HepG2 (cell line): ENCODE measurements around the gene ANKS4B. TPM values are rescaled to one million over a fixed set of nuclear protein-coding genes. Genes with fewer than 3 reads are reported as not detected.
A peak's percentile ranks its signal among the peaks of the same experiment; 100 is the strongest.

Experiments used
- ATAC-seq: fragments of 200-7000 bp; cut with Tn5 transposase; 3 replicates; pipeline ENCODE4 v1.9.1; 2020; ENCODE audit warnings: mild to moderate bottlenecking, moderate library complexity
- BruUV-seq: library from RNA; stranded (reverse); fragments of 400-500 nt; replicated peaks from 2 replicates; lab custom pipeline; 2021; lab: Mats Ljungman, UMichigan
- CTCF ChIA-PET: fragments of 300-600 bp; formaldehyde crosslinking; extraction: SDS; loops from one replicate; lab custom pipeline; 2021; ENCODE audit warnings: low total read pairs, inconsistent platforms, low intra/inter-chr PET ratio; lab: Yijun Ruan, JAX
- POLR2A ChIA-PET: fragments of 350-600 bp; sonication (Branson Sonifier 250); formaldehyde crosslinking; loops from one replicate; lab custom pipeline; 2020; ENCODE audit warnings: antibody characterized with exemption, inconsistent platforms; lab: Yijun Ruan, JAX
- DNase-seq: peaks from one replicate; pipeline ENCODE4 v3.0.0-alpha.2; 2015; ENCODE audit warnings: low spot score
- FAIRE-seq: peaks from 3 replicates; lab custom pipeline; 2011; peaks lifted over from hg19 to GRCh38; lab: Jason Lieb, UNC
- H2AFZ ChIP-seq: one replicate; pipeline ENCODE4 v1.6.1; 2011; ENCODE audit warnings: low read length, inconsistent platforms
- H3K27ac ChIP-seq: fragments of 300-600 bp; 3 replicates; pipeline ENCODE4 v1.8.0; 2011; ENCODE audit warnings: mixed run types, mild to moderate bottlenecking, mixed read lengths, low read length, inconsistent platforms; ENCODE audit not compliant: insufficient read depth; ENCODE audit errors: extremely low read length
- H3K27me3 ChIP-seq, 2 experiments: fragments of 200-600 bp in 1 of 2; 2 replicates in 1 of 2; 3 replicates in 1 of 2; pipeline versions ENCODE4 v1.6.0 to v1.8.0; 2011; ENCODE audit warnings: low read length in 2 of 2, mild to moderate bottlenecking in 2 of 2, moderate library complexity in 2 of 2, inconsistent platforms in 1 of 2; ENCODE audit not compliant: insufficient read depth in 2 of 2, control insufficient read depth in 1 of 2
- H3K36me3 ChIP-seq, 2 experiments: fragments of 200-600 bp in 1 of 2; replicated peaks in 1 of 2; 2 replicates in 1 of 2; 3 replicates in 1 of 2; pipeline versions ENCODE4 v1.5.1 to v1.8.0; 2011; ENCODE audit warnings: low read length in 2 of 2, inconsistent platforms in 1 of 2; ENCODE audit not compliant: insufficient read depth in 2 of 2, control insufficient read depth in 1 of 2
- H3K4me1 ChIP-seq: 2 replicates; pipeline ENCODE4 v1.5.1; 2012; ENCODE audit warnings: low read length, inconsistent platforms; ENCODE audit not compliant: insufficient read depth
- H3K4me2 ChIP-seq: 2 replicates; pipeline ENCODE4 v1.6.0; 2011; ENCODE audit warnings: low read depth, low read length, inconsistent platforms
- H3K4me3 ChIP-seq, 3 experiments: fragments of 200-600 bp in 1 of 3; sonication (generic), shearing (Covaris generic) in 1 of 3; replicated peaks in 1 of 3; 2 replicates each; pipeline ENCODE4 v1.5.1; 2011 to 2016; ENCODE audit warnings: low read length in 3 of 3, inconsistent platforms in 2 of 3, low read depth in 2 of 3, mild to moderate bottlenecking in 2 of 3, control low read depth in 1 of 3, mixed read lengths in 1 of 3; ENCODE audit not compliant: insufficient read depth in 1 of 3
- H3K79me2 ChIP-seq: one replicate; pipeline ENCODE4 v1.6.1; 2011; ENCODE audit warnings: low read length, inconsistent platforms; ENCODE audit not compliant: insufficient read depth
- H3K9ac ChIP-seq: 2 replicates; pipeline ENCODE4 v1.6.0; 2011; ENCODE audit warnings: mild to moderate bottlenecking, low read depth, low read length, inconsistent platforms; ENCODE audit not compliant: insufficient read depth
- H3K9me3 ChIP-seq: 2 replicates; pipeline ENCODE4 v1.5.1; 2012; ENCODE audit warnings: mild to moderate bottlenecking, low read length
- H4K20me1 ChIP-seq: 2 replicates; pipeline ENCODE4 v1.6.0; 2011; ENCODE audit warnings: inconsistent platforms, mild to moderate bottlenecking, low read length, moderate library complexity; ENCODE audit not compliant: insufficient read depth
- CERS6 ChIP-seq: sonication (generic); formaldehyde crosslinking; IDR thresholded peaks from 2 replicates; pipeline ENCODE4 v1.5.0; 2020; ENCODE audit warnings: missing genetic modification reagents
- GLI4 ChIP-seq: sonication (generic); formaldehyde crosslinking; IDR thresholded peaks from 2 replicates; pipeline ENCODE4 v1.5.1; 2020; ENCODE audit warnings: missing genetic modification reagents, mild to moderate bottlenecking, moderate library complexity, borderline replicate concordance
- HNF1A ChIP-seq, 2 experiments: sonication (generic) in 1 of 2; formaldehyde crosslinking in 1 of 2; IDR thresholded peaks; 2 replicates each; pipeline versions ENCODE4 v1.4.0 to v1.6.1; 2016 to 2020; ENCODE audit warnings: borderline replicate concordance in 1 of 2, low read depth in 1 of 2, mild to moderate bottlenecking in 1 of 2, missing genetic modification reagents in 1 of 2
- POLR2AphosphoS5 ChIP-seq: IDR thresholded peaks from 2 replicates; pipeline ENCODE4 v1.6.1; 2012; ENCODE audit warnings: low read depth, low read length
- TCF7L2 ChIP-seq: IDR thresholded peaks from 2 replicates; pipeline ENCODE4 v1.6.1; 2011; ENCODE audit warnings: mild to moderate bottlenecking, low read depth, low read length, moderate library complexity
- YEATS2 ChIP-seq: sonication (generic); formaldehyde crosslinking; IDR thresholded peaks from 2 replicates; pipeline ENCODE4 v1.4.0; 2020; ENCODE audit warnings: missing genetic modification reagents, borderline replicate concordance
- ZGPAT ChIP-seq: IDR thresholded peaks from 2 replicates; pipeline ENCODE4 v1.6.1; 2016; ENCODE audit warnings: mild to moderate bottlenecking
- ZNF318 ChIP-seq: sonication (generic); formaldehyde crosslinking; IDR thresholded peaks from 2 replicates; pipeline ENCODE4 v1.4.0; 2020; ENCODE audit warnings: mild to moderate bottlenecking, missing genetic modification reagents
- ZSCAN20 ChIP-seq: sonication (generic); formaldehyde crosslinking; IDR thresholded peaks from 2 replicates; pipeline ENCODE4 v1.4.0; 2020; ENCODE audit warnings: missing genetic modification reagents, mild to moderate bottlenecking, borderline replicate concordance
- WGBS: methylation state at CpG from one replicate; pipeline ENCODE4 v1.1.6; 2017; ENCODE audit warnings: low lambda C conversion rate; 5-methylcytosine and 5-hydroxymethylcytosine counted together
- in situ Hi-C: cut with HindIII; loops from 2 replicates; pipeline ENCODE4 v1.10.0; 2017; ENCODE audit warnings: low pct_unique_long_range_greater_than_20kb; ENCODE audit not compliant: extremely low pct_ligation_motif_present
- intact Hi-C: fragments of 100-400 bp; cut with micrococcal nuclease; formaldehyde crosslinking; loops from one replicate; pipeline ENCODE4 v1.10.0; 2022; ENCODE audit not compliant: unreplicated experiment
- polyA plus RNA-seq, 8 experiments: library from polyadenylated mRNA; depleted of rRNA in 3 of 8; stranded (reverse) in 7 of 8; unstranded in 1 of 8; fragments of >200 nt; fragmentation: Illumina TruSeq in 4 of 8; extraction: Trizol in 4 of 8; gene quantifications; 2 replicates each; pipeline versions ENCODE4 v1.2.1 to v1.2.3, GENCODE V29; 2011 to 2016; ENCODE audit warnings: low read depth in 4 of 8, missing spikeins in 1 of 8, mixed read lengths in 1 of 8; ENCODE audit not compliant: insufficient read depth in 1 of 8
- total RNA-seq, 5 experiments: library from RNA; depleted of rRNA; stranded (reverse); fragments of >200 nt; fragmentation: Illumina TruSeq; extraction: Trizol; gene quantifications; 2 replicates each; pipeline ENCODE4 v1.2.3, GENCODE V29; 2016; ENCODE audit warnings: low read depth in 1 of 5

The ANKS4B gene
- total and polyA plus RNA-seq, 2 of the 13 experiments (the other 11 are each of a cell fraction or from before 2014, with no cell fraction given) = 6.5 to 30.0 TPM

- POLR2A ChIA-PET = no interaction called here
- Histone ChIP-seq H3K4me3 (no peak overlapping the region), H3K9me3 (no peaks in the 10 kb centered on the region), H3K27me3 (no peaks in the 10 kb centered on the region), H2AFZ (no peak overlapping the region), H3K4me2 (no peak overlapping the region), H3K9ac (no peak overlapping the region), H3K36me3 (no peaks in the 10 kb centered on the region), H3K27ac (no peak overlapping the region), H4K20me1 (no peaks in the 10 kb centered on the region), H3K79me2 (no peaks in the 10 kb centered on the region), H3K4me1 (peaks cover 38% of the 10 kb centered on the region)
- WGBS = 85% methylated on average over 4 of the region's 4 CpGs
- FAIRE-seq (no peak), DNase-seq (no peak), ATAC-seq (no peak)
- in situ Hi-C loops (no loop called here), intact Hi-C loops (no loop called here)
- CTCF ChIA-PET = no interaction called here
- BruUV-seq = no TSS peak
- TF ChIP-seq TCF7L2 = no peak
- TF ChIP-seq ZNF318 (CRISPR knock-in tag) = 0 out of 2 replicates have a peak, but pooled peaks have one; percentile 33
- TF ChIP-seq ZSCAN20 (CRISPR knock-in tag) = no peak
- TF ChIP-seq CERS6 = no peak
- no peak for TF ChIP-seq HNF1A (IDR thresholded peaks at IDR 0.05; ENCODE audit: low read depth)
- 0 out of 2 replicates have a peak, but pooled peaks have one; percentile 21 for TF ChIP-seq HNF1A (CRISPR knock-in tag; IDR thresholded peaks at IDR 0.05; ENCODE audit: borderline replicate concordance)
- TF ChIP-seq YEATS2 = no peak
- TF ChIP-seq GLI4 (CRISPR knock-in tag) = no peak
- no peak for TF ChIP-seq POLR2AphosphoS5
- TF ChIP-seq ZGPAT = no peak
Measured at GRCh38 chr16:21267298-21267697, 33.8 kb downstream of the ANKS4B start.
